HepG2 (cell line): Measurements from ENCODE around the gene ARHGAP25.

Source experiments
- CTCF ChIP-seq: sonication (generic); formaldehyde crosslinking; IDR thresholded peaks from 2 replicates; pipeline ENCODE4 v1.5.0; 2020; ENCODE audit warnings: mild to moderate bottlenecking, missing genetic modification reagents, moderate library complexity
- EED ChIP-seq: sonication (generic); formaldehyde crosslinking; IDR thresholded peaks from 2 replicates; pipeline ENCODE4 v1.5.0; 2020; ENCODE audit warnings: mild to moderate bottlenecking, missing genetic modification reagents
- FOXO4 ChIP-seq: sonication (generic); formaldehyde crosslinking; conservative IDR thresholded peaks from 2 replicates; pipeline ENCODE4 v1.8.1; 2023; ENCODE audit warnings: missing genetic modification reagents
- KDM1A ChIP-seq: IDR thresholded peaks from 2 replicates; pipeline ENCODE4 v1.6.1; 2016; ENCODE audit warnings: missing compliant biosample characterization
- PHF21A ChIP-seq: sonication (generic); formaldehyde crosslinking; IDR thresholded peaks from 2 replicates; pipeline ENCODE4 v1.5.0; 2020; ENCODE audit warnings: mild to moderate bottlenecking, missing genetic modification reagents
- SPEN ChIP-seq: sonication (generic); formaldehyde crosslinking; IDR thresholded peaks from 2 replicates; pipeline ENCODE4 v1.5.1; 2020; ENCODE audit warnings: low read depth, mild to moderate bottlenecking, missing genetic modification reagents
- ZNF780A ChIP-seq: sonication (generic); formaldehyde crosslinking; IDR thresholded peaks from 2 replicates; pipeline ENCODE4 v1.8.0; 2022; ENCODE audit warnings: mild to moderate bottlenecking, missing genetic modification reagents, moderate library complexity

GRCh38 chr2:68750592-68751396 lies 16.2 kb downstream of the ARHGAP25 start:
- TF ChIP-seq FOXO4 (CRISPR knock-in tag) (no peak), CTCF (CRISPR knock-in tag) (no peak), EED (CRISPR knock-in tag) (no peak), KDM1A (CRISPR knock-in tag) (no peak), SPEN (no peak), ZNF780A (CRISPR knock-in tag) (no peak), PHF21A (CRISPR knock-in tag) (no peak)
